SU-DHL-6 (cell line): ENCODE data around the gene FANCD2.
"Not testable (repeated sequence)": the region's sequence is repeated elsewhere in the genome, so short reads cannot be mapped to it uniquely, and the experiment has no call there.

Source experiments
- H2AFZ ChIP-seq: fragments of 200-600 bp; sonication (generic); 2 replicates; pipeline ENCODE4 v1.6.1; 2014; ENCODE audit warnings: low read depth, mild to moderate bottlenecking, moderate library complexity, mixed read lengths, antibody characterized with exemption, low read length; ENCODE audit not compliant: severe bottlenecking
- H3F3A ChIP-seq: fragments of 200-600 bp; shearing (Covaris generic); 2 replicates; pipeline ENCODE4 v1.6.0; 2016; ENCODE audit warnings: antibody characterized with exemption, mild to moderate bottlenecking; ENCODE audit not compliant: insufficient read depth
- H3K27ac ChIP-seq: fragments of 200-600 bp; sonication (generic); 2 replicates; pipeline ENCODE4 v1.5.1; 2016; ENCODE audit warnings: low read depth, mild to moderate bottlenecking, low read length, moderate library complexity, mixed read lengths
- H3K27me3 ChIP-seq: fragments of 200-600 bp; sonication (generic), shearing (Covaris generic); 2 replicates; pipeline ENCODE4 v1.6.0; 2014; ENCODE audit warnings: mild to moderate bottlenecking, low read length
- H3K36me3 ChIP-seq: fragments of 200-600 bp; sonication (generic); 2 replicates; pipeline ENCODE4 v1.6.1; 2014; ENCODE audit warnings: mild to moderate bottlenecking, low read length, mixed read lengths
- H3K4me2 ChIP-seq: fragments of 300-600, 200-600 bp; shearing (Covaris generic), sonication (generic); 2 replicates; pipeline ENCODE4 v1.6.0; 2014; ENCODE audit warnings: low read length, low read depth, mild to moderate bottlenecking; ENCODE audit not compliant: poor library complexity, severe bottlenecking
- H3K4me3 ChIP-seq: fragments of 200-600 bp; sonication (generic); 2 replicates; pipeline ENCODE4 v1.5.1; 2014; ENCODE audit warnings: antibody characterized with exemption, low read length, mild to moderate bottlenecking, mixed read lengths; ENCODE audit not compliant: insufficient read depth, poor library complexity, severe bottlenecking
- H3K79me2 ChIP-seq: fragments of 200-600 bp; sonication (generic); 2 replicates; pipeline ENCODE4 v1.6.1; 2014; ENCODE audit warnings: mild to moderate bottlenecking, low read length, moderate library complexity; ENCODE audit not compliant: insufficient read depth
- H3K9ac ChIP-seq: fragments of 200-600 bp; sonication (generic); 2 replicates; pipeline ENCODE4 v1.7.0; 2014; ENCODE audit warnings: mild to moderate bottlenecking, low read length
- H3K9me2 ChIP-seq: fragments of 200-600 bp; sonication (generic); replicated peaks from 2 replicates; pipeline ENCODE4 v1.6.1; 2014; ENCODE audit warnings: low read length; ENCODE audit not compliant: insufficient read depth
- H3K9me3 ChIP-seq: fragments of 200-600 bp; sonication (generic); 2 replicates; pipeline ENCODE4 v1.6.1; 2014; ENCODE audit warnings: low read length, mixed read lengths; ENCODE audit not compliant: insufficient read depth
- H4K20me1 ChIP-seq: fragments of 200-600 bp; sonication (generic); 2 replicates; pipeline ENCODE4 v1.6.1; 2014; ENCODE audit warnings: low read depth, mild to moderate bottlenecking, antibody characterized with exemption, low read length, moderate library complexity, mixed read lengths
- CTCF ChIP-seq: fragments of 200-600 bp; sonication (generic); IDR thresholded peaks from one replicate; pipeline ENCODE4 v1.5.1; 2017; ENCODE audit warnings: antibody characterized with exemption, mild to moderate bottlenecking, low read length, moderate library complexity; ENCODE audit not compliant: insufficient read depth, poor library complexity, severe bottlenecking
- EZH2phosphoT487 ChIP-seq: fragments of 200-600 bp; sonication (generic), shearing (Covaris generic); conservative IDR thresholded peaks from 2 replicates; pipeline ENCODE4 v1.6.1; 2018; ENCODE audit warnings: mild to moderate bottlenecking, antibody characterized with exemption, low read length, moderate library complexity, mixed read lengths

Gene FANCD2

GRCh38 chr3:10015461-10015904, 10.8 kb upstream of the FANCD2 start:
- no peak overlapping the region for H3K4me2 ChIP-seq
- no peaks in the 10 kb centered on the region for H3K9me2 ChIP-seq
- H3K27ac ChIP-seq: no peak overlapping the region
- no peaks in the 10 kb centered on the region for H3F3A ChIP-seq
- H3K27me3 ChIP-seq: no peaks in the 10 kb centered on the region
- H2AFZ ChIP-seq: no peak overlapping the region
- TF ChIP-seq EZH2phosphoT487 (no peak), CTCF (no peak)
- H3K9me3 ChIP-seq: no peaks in the 10 kb centered on the region
- H3K36me3 ChIP-seq: no peaks in the 10 kb centered on the region
- no peaks in the 10 kb centered on the region for H3K79me2 ChIP-seq
- no peak overlapping the region for H3K9ac ChIP-seq
- H3K4me3 ChIP-seq: no peak overlapping the region
- H4K20me1 ChIP-seq: no peaks in the 10 kb centered on the region

GRCh38 chr3:10017636-10018292, 8.5 kb upstream of the FANCD2 start:
- no peak overlapping the region for H3K9ac ChIP-seq
- H3K27ac ChIP-seq: no peak overlapping the region
- H3K27me3 ChIP-seq: no peaks in the 10 kb centered on the region
- TF ChIP-seq EZH2phosphoT487 (no peak), CTCF (no peak)
- no peaks in the 10 kb centered on the region for H3K9me2 ChIP-seq
- H3K79me2 ChIP-seq: no peaks in the 10 kb centered on the region
- no peak overlapping the region for H3K4me2 ChIP-seq
- no peaks in the 10 kb centered on the region for H3F3A ChIP-seq
- H3K9me3 ChIP-seq: no peaks in the 10 kb centered on the region
- H3K36me3 ChIP-seq: no peaks in the 10 kb centered on the region
- no peaks in the 10 kb centered on the region for H4K20me1 ChIP-seq
- no peak overlapping the region for H2AFZ ChIP-seq
- H3K4me3 ChIP-seq: no peak overlapping the region

- not testable (repeated sequence) for H4K20me1 ChIP-seq, H3K27ac ChIP-seq, H3F3A ChIP-seq, H3K9ac ChIP-seq, H3K4me2 ChIP-seq, H3K9me2 ChIP-seq, H3K79me2 ChIP-seq, H3K4me3 ChIP-seq, H2AFZ ChIP-seq, H3K36me3 ChIP-seq, H3K9me3 ChIP-seq, H3K27me3 ChIP-seq
Observed at GRCh38 chr3:10018806-10019205, 7.4 kb upstream of the FANCD2 start.

- no peaks in the 10 kb centered on the region for H3F3A ChIP-seq
- no peaks in the 10 kb centered on the region for H3K9me3 ChIP-seq
- no peak overlapping the region for H3K9ac ChIP-seq
- H3K4me2 ChIP-seq: no peak overlapping the region
- H3K36me3 ChIP-seq: no peaks in the 10 kb centered on the region
- H3K4me3 ChIP-seq: no peak overlapping the region
- H3K27me3 ChIP-seq: no peaks in the 10 kb centered on the region
- H2AFZ ChIP-seq: no peak overlapping the region
- H3K9me2 ChIP-seq: no peaks in the 10 kb centered on the region
- TF ChIP-seq EZH2phosphoT487 (no peak), CTCF (no peak)
- H3K79me2 ChIP-seq: peaks cover 4% of the 10 kb centered on the region; the same call in 1 of the 2 replicates
- no peak overlapping the region for H3K27ac ChIP-seq
- no peaks in the 10 kb centered on the region for H4K20me1 ChIP-seq
Observed at GRCh38 chr3:10019326-10019725, 6.9 kb upstream of the FANCD2 start.
